PC-3 (cell line): ENCODE data around the gene BLM. TPM values are rescaled to one million over a fixed set of nuclear protein-coding genes. Genes with fewer than 3 reads are reported as not detected.

Experiments
- ATAC-seq: fragments of 200-7000 bp; cut with Tn5 transposase; 2 replicates; pipeline ENCODE4 v1.9.1; 2020; ENCODE audit warnings: mild to moderate bottlenecking, moderate library complexity
- BruUV-seq: library from RNA; stranded (reverse); fragments of 400-500 nt; replicated peaks from 2 replicates; lab custom pipeline; 2021; lab: Mats Ljungman, UMichigan
- CTCF ChIA-PET: fragments of 300-600 bp; sonication (Branson Sonifier 250); formaldehyde crosslinking; loops from one replicate; lab custom pipeline; 2022; ENCODE audit warnings: antibody characterized with exemption; lab: Charles Lee
- POLR2A ChIA-PET: fragments of 300-600 bp; sonication (Branson Sonifier 250); formaldehyde crosslinking; loops from one replicate; lab custom pipeline; 2022; ENCODE audit warnings: antibody characterized with exemption; ENCODE audit not compliant: unreplicated experiment; lab: Charles Lee
- DNase-seq: peaks from one replicate; pipeline ENCODE4 v3.0.0-alpha.2; 2015
- H2AFZ ChIP-seq: fragments of 300-600 bp; sonication (generic); 2 replicates; pipeline ENCODE4 v1.6.0; 2016; ENCODE audit warnings: antibody characterized with exemption, low read length
- H3F3A ChIP-seq: fragments of 300-600 bp; sonication (generic); one replicate; pipeline ENCODE4 v1.6.0; 2017; ENCODE audit warnings: antibody characterized with exemption, low read length, control low read depth, mild to moderate bottlenecking; ENCODE audit not compliant: unreplicated experiment
- H3K27ac ChIP-seq: fragments of 300-600 bp; sonication (generic); 2 replicates; pipeline ENCODE4 v1.5.1; 2016; ENCODE audit warnings: mild to moderate bottlenecking, low read length
- H3K27me3 ChIP-seq: fragments of 300-600 bp; sonication (generic); 2 replicates; pipeline ENCODE4 v1.6.1; 2016; ENCODE audit warnings: low read length, mixed read lengths
- H3K36me3 ChIP-seq: fragments of 300-600 bp; sonication (generic); 2 replicates; pipeline ENCODE4 v1.6.1; 2016; ENCODE audit warnings: low read depth, mixed run types, low read length, mixed read lengths
- H3K4me1 ChIP-seq: fragments of 300-600 bp; sonication (generic); 2 replicates; pipeline ENCODE4 v1.5.1; 2016; ENCODE audit warnings: low read length; ENCODE audit not compliant: insufficient read depth
- H3K4me2 ChIP-seq: fragments of 300-600 bp; sonication (generic); 2 replicates; pipeline ENCODE4 v1.6.0; 2016; ENCODE audit warnings: low read length
- H3K4me3 ChIP-seq: fragments of 300-600 bp; sonication (generic); 2 replicates; pipeline ENCODE4 v1.5.1; 2016; ENCODE audit warnings: mild to moderate bottlenecking, low read length, mixed read lengths
- H3K79me2 ChIP-seq: fragments of 300-600 bp; sonication (generic); 2 replicates; pipeline ENCODE4 v1.6.1; 2017; ENCODE audit warnings: low read length, mixed read lengths
- H3K9ac ChIP-seq: fragments of 300-600 bp; sonication (generic); 2 replicates; pipeline ENCODE4 v1.6.0; 2016; ENCODE audit warnings: mild to moderate bottlenecking, low read length
- H3K9me2 ChIP-seq: fragments of 300-600 bp; sonication (generic); replicated peaks from 2 replicates; pipeline ENCODE4 v1.6.1; 2016; ENCODE audit warnings: mixed run types, low read length, mixed read lengths
- H3K9me3 ChIP-seq: fragments of 300-600 bp; sonication (generic); 2 replicates; pipeline ENCODE4 v1.6.1; 2016; ENCODE audit warnings: low read length, mixed read lengths
- H4K20me1 ChIP-seq: fragments of 300-600 bp; sonication (generic); 2 replicates; pipeline ENCODE4 v1.6.1; 2016; ENCODE audit warnings: low read length, mixed read lengths
- EZH2 ChIP-seq: fragments of 300-600 bp; sonication (generic); IDR thresholded peaks from one replicate; pipeline ENCODE4 v1.6.1; 2017; ENCODE audit warnings: antibody characterized with exemption, mild to moderate bottlenecking, low read length; ENCODE audit not compliant: unreplicated experiment
- EZH2phosphoT487 ChIP-seq: fragments of 300-600 bp; sonication (generic); IDR thresholded peaks from 2 replicates; pipeline ENCODE4 v1.6.1; 2018; ENCODE audit warnings: mild to moderate bottlenecking, antibody characterized with exemption, low read length, borderline replicate concordance
- intact Hi-C: fragments of 100-400 bp; cut with micrococcal nuclease; formaldehyde crosslinking; loops from 2 replicates; pipeline ENCODE4 v1.9.0; 2023
- total RNA-seq: library from RNA; depleted of rRNA; stranded (reverse); fragments of >200 nt; gene quantifications from 2 replicates; pipeline ENCODE4 v1.2.3, GENCODE V29; 2014
- TF ChIP-seq, protein P1 (sequence below): fragments of 300-600 bp; sonication (generic); conservative IDR thresholded peaks from 2 replicates; pipeline ENCODE4 v1.5.1; 2017; ENCODE audit warnings: antibody characterized with exemption, low read depth, mild to moderate bottlenecking, low read length

Gene BLM
- total RNA-seq, 1 experiment from 2014 or later = 18.7 TPM

DNA sequence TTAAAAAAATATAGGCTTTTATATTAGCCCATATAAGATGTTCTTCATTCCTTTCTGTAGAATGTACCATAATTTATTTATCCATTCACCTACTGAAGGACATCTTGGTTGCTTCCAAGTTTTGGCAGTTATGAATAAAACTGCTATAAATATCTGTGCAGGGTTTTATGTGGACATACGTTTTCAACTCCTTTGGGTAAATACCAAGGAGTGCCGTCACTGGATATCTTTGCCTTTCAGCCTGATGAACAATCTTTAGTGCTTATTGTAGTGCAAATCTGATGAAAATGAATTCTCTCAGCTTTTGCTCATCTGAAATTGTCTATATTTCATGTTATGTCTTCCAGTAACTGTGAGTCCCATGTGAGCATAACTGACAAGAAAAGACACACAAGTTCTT lies 26.6 kb upstream of the BLM start:
- H3K36me3 ChIP-seq = no peaks in the 10 kb centered on the region
- CTCF ChIA-PET = no interaction called here
- POLR2A ChIA-PET = no interaction called here

DNA sequence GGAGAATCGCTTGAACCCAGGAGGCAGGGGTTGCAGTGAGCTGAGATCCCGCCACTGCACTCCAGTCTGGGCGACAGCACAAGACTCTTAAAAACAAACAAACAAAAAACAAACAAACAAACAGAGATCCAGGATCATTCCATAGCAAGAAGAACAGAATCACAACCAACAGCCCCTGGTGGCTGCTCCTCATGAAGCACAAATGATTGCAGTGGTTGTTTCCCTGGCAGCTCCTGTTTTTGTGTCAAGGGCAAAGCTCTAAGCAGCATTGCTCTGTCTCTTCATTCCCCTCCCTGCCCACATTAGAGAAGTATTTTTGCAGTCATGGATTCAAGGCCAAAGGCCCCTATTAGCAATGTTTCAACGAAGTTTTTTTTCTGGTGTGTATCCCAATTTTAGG lies 25.8 kb upstream of the BLM start:
- ATAC-seq (no peak), DNase-seq (no peak)
- ChIA-PET CTCF (no interaction called here), POLR2A (no interaction called here)
- Histone ChIP-seq H3K79me2 (no peaks in the 10 kb centered on the region), H3K27me3 (no peaks in the 10 kb centered on the region), H3K9ac (no peak overlapping the region), H3K27ac (no peak overlapping the region), H4K20me1 (no peaks in the 10 kb centered on the region), H3K9me2 (no peaks in the 10 kb centered on the region), H3F3A (no peaks in the 10 kb centered on the region), H3K4me2 (no peak overlapping the region), H3K4me1 (no peaks in the 10 kb centered on the region), H3K4me3 (no peak overlapping the region), H3K36me3 (no peaks in the 10 kb centered on the region), H3K9me3 (no peaks in the 10 kb centered on the region), H2AFZ (no peak overlapping the region)
- intact Hi-C loops = no loop called here
- TF ChIP-seq EZH2 = no peak
- TF ChIP-seq EZH2phosphoT487 = no peak
- TF ChIP-seq, protein P1, sequence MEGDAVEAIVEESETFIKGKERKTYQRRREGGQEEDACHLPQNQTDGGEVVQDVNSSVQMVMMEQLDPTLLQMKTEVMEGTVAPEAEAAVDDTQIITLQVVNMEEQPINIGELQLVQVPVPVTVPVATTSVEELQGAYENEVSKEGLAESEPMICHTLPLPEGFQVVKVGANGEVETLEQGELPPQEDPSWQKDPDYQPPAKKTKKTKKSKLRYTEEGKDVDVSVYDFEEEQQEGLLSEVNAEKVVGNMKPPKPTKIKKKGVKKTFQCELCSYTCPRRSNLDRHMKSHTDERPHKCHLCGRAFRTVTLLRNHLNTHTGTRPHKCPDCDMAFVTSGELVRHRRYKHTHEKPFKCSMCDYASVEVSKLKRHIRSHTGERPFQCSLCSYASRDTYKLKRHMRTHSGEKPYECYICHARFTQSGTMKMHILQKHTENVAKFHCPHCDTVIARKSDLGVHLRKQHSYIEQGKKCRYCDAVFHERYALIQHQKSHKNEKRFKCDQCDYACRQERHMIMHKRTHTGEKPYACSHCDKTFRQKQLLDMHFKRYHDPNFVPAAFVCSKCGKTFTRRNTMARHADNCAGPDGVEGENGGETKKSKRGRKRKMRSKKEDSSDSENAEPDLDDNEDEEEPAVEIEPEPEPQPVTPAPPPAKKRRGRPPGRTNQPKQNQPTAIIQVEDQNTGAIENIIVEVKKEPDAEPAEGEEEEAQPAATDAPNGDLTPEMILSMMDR = no peak
- no TSS peak for BruUV-seq

More for the DNA sequence above, 26.6 kb upstream of the BLM start:
- Histone ChIP-seq H3K27me3 (no peaks in the 10 kb centered on the region), H3F3A (no peaks in the 10 kb centered on the region), H2AFZ (no peak overlapping the region), H3K79me2 (no peaks in the 10 kb centered on the region), H3K4me1 (no peaks in the 10 kb centered on the region), H3K4me2 (no peak overlapping the region), H3K9me2 (no peaks in the 10 kb centered on the region), H3K9ac (no peak overlapping the region), H4K20me1 (no peaks in the 10 kb centered on the region), H3K27ac (no peak overlapping the region), H3K9me3 (no peaks in the 10 kb centered on the region), H3K4me3 (no peak overlapping the region)
- ATAC-seq (no peak), DNase-seq (no peak)
- TF ChIP-seq EZH2 (no peak), EZH2phosphoT487 (no peak)
- TF ChIP-seq, protein P1 = no peak
- no TSS peak for BruUV-seq
- intact Hi-C loops = no loop called here

- POLR2A ChIA-PET = no interaction called here
- BruUV-seq = no TSS peak
- H3K79me2 ChIP-seq = no peaks in the 10 kb centered on the region
- H3K27ac ChIP-seq = no peak overlapping the region
- CTCF ChIA-PET = no interaction called here
- H3K9me3 ChIP-seq = no peaks in the 10 kb centered on the region
- H3K4me1 ChIP-seq = no peaks in the 10 kb centered on the region
- TF ChIP-seq EZH2 (no peak), EZH2phosphoT487 (no peak)
- TF ChIP-seq, protein P1 = no peak
- H2AFZ ChIP-seq = no peak overlapping the region
- no peaks in the 10 kb centered on the region for H4K20me1 ChIP-seq
- H3K4me3 ChIP-seq = no peak overlapping the region
- no peaks in the 10 kb centered on the region for H3K27me3 ChIP-seq
- no peak overlapping the region for H3K9ac ChIP-seq
- H3F3A ChIP-seq = no peaks in the 10 kb centered on the region
- intact Hi-C loops = loop anchor here (2.0 kb wide), 1 partner anchor 195 kb away; no protein-coding TSS in a partner anchor
- H3K36me3 ChIP-seq = no peaks in the 10 kb centered on the region
- no peaks in the 10 kb centered on the region for H3K9me2 ChIP-seq
- DNase-seq = no peak
- ATAC-seq = no peak
- no peak overlapping the region for H3K4me2 ChIP-seq
Observed at GRCh38 chr15:90691982-90692773, 25.0 kb upstream of the BLM start.
